Activated naive CD8-positive, alpha-beta T cell treated with anti-CD3 and anti-CD28 coated beads for 36 hours (primary cell): Measurements from ENCODE around the gene GMPR. TPM values are rescaled to one million over a fixed set of nuclear protein-coding genes. Genes with fewer than 3 reads are reported as not detected.

Source experiments
- DNase-seq: peaks from one replicate; pipeline ENCODE4 v3.0.0; 2021
- H3K27ac Mint-ChIP-seq: one replicate; pipeline ENCODE4 v1.8.0; 2022; ENCODE audit warnings: mild to moderate bottlenecking, moderate library complexity, mixed read lengths
- H3K27me3 Mint-ChIP-seq: one replicate; pipeline ENCODE4 v1.8.0; 2022; ENCODE audit warnings: mild to moderate bottlenecking, mixed read lengths
- H3K36me3 Mint-ChIP-seq: one replicate; pipeline ENCODE4 v1.8.0; 2021; ENCODE audit warnings: mild to moderate bottlenecking, mixed read lengths
- H3K4me1 Mint-ChIP-seq: one replicate; pipeline ENCODE4 v1.8.0; 2021; ENCODE audit warnings: mixed read lengths
- H3K4me3 Mint-ChIP-seq: one replicate; pipeline ENCODE4 v1.8.0; 2022; ENCODE audit warnings: mild to moderate bottlenecking, moderate library complexity, mixed read lengths
- H3K9me3 Mint-ChIP-seq: one replicate; pipeline ENCODE4 v1.8.0; 2022; ENCODE audit warnings: mixed read lengths
- total RNA-seq, 2 experiments: library from RNA; stranded (reverse); gene quantifications; one replicate each; pipeline ENCODE4 v1.2.3, GENCODE V29; 2021

Gene GMPR
- total RNA-seq, 2 experiments from 2014 or later, result 2.6 to 3.3 TPM

- no peaks in the 10 kb centered on the region for H3K9me3 Mint-ChIP-seq
- no peaks in the 10 kb centered on the region for H3K27me3 Mint-ChIP-seq
- H3K4me1 Mint-ChIP-seq, result peaks cover 30% of the 10 kb centered on the region
- no peak for DNase-seq
- H3K36me3 Mint-ChIP-seq, result peaks cover 9% of the 10 kb centered on the region
- H3K27ac Mint-ChIP-seq, result no peak overlapping the region
- no peak overlapping the region for H3K4me3 Mint-ChIP-seq
Measured at GRCh38 chr6:16326971-16327776, 88.8 kb downstream of the GMPR start.

GRCh38 chr6:16327777-16328325 lies 89.5 kb downstream of the GMPR start:
- H3K36me3 Mint-ChIP-seq, result peaks cover 9% of the 10 kb centered on the region
- H3K27me3 Mint-ChIP-seq, result no peaks in the 10 kb centered on the region
- H3K4me1 Mint-ChIP-seq, result peaks cover 23% of the 10 kb centered on the region
- H3K27ac Mint-ChIP-seq, result no peak overlapping the region
- no peak overlapping the region for H3K4me3 Mint-ChIP-seq
- H3K9me3 Mint-ChIP-seq, result no peaks in the 10 kb centered on the region
- DNase-seq, result no peak

GRCh38 chr6:16329233-16329632 lies 90.8 kb downstream of the GMPR start:
- peaks cover 13% of the 10 kb centered on the region for H3K4me1 Mint-ChIP-seq
- H3K36me3 Mint-ChIP-seq, result peaks cover 9% of the 10 kb centered on the region
- H3K27ac Mint-ChIP-seq, result no peak overlapping the region
- no peak for DNase-seq
- H3K9me3 Mint-ChIP-seq, result no peaks in the 10 kb centered on the region
- no peak overlapping the region for H3K4me3 Mint-ChIP-seq
- H3K27me3 Mint-ChIP-seq, result no peaks in the 10 kb centered on the region

- H3K27me3 Mint-ChIP-seq, result no peaks in the 10 kb centered on the region
- H3K9me3 Mint-ChIP-seq, result no peaks in the 10 kb centered on the region
- peak; percentile 45 for DNase-seq
- no peaks in the 10 kb centered on the region for H3K36me3 Mint-ChIP-seq
- no peak overlapping the region for H3K27ac Mint-ChIP-seq
- H3K4me1 Mint-ChIP-seq, result no peaks in the 10 kb centered on the region
- H3K4me3 Mint-ChIP-seq, result no peak overlapping the region
Measured at GRCh38 chr6:16331384-16332174, 93.2 kb downstream of the GMPR start.

- peak; percentile 76 for DNase-seq
- Mint-ChIP-seq H3K27ac (no peak overlapping the region), H3K9me3 (no peaks in the 10 kb centered on the region), H3K27me3 (no peaks in the 10 kb centered on the region), H3K4me3 (no peak overlapping the region), H3K36me3 (no peaks in the 10 kb centered on the region), H3K4me1 (no peaks in the 10 kb centered on the region)
Measured at GRCh38 chr6:16332175-16332542, 93.8 kb downstream of the GMPR start.

GRCh38 chr6:16333580-16333979 lies 95.2 kb downstream of the GMPR start:
- H3K4me1 Mint-ChIP-seq, result no peaks in the 10 kb centered on the region
- H3K27me3 Mint-ChIP-seq, result no peaks in the 10 kb centered on the region
- no peaks in the 10 kb centered on the region for H3K9me3 Mint-ChIP-seq
- no peaks in the 10 kb centered on the region for H3K36me3 Mint-ChIP-seq
- no peak for DNase-seq
- no peak overlapping the region for H3K4me3 Mint-ChIP-seq
- no peak overlapping the region for H3K27ac Mint-ChIP-seq

GRCh38 chr6:16334671-16335070 lies 96.3 kb downstream of the GMPR start:
- Mint-ChIP-seq H3K27me3 (no peaks in the 10 kb centered on the region), H3K4me3 (no peak overlapping the region), H3K9me3 (no peaks in the 10 kb centered on the region), H3K27ac (no peak overlapping the region), H3K36me3 (no peaks in the 10 kb centered on the region), H3K4me1 (no peaks in the 10 kb centered on the region)
- DNase-seq, result no peak

- no peaks in the 10 kb centered on the region for H3K36me3 Mint-ChIP-seq
- H3K4me1 Mint-ChIP-seq, result no peaks in the 10 kb centered on the region
- no peak overlapping the region for H3K27ac Mint-ChIP-seq
- no peak for DNase-seq
- no peak overlapping the region for H3K4me3 Mint-ChIP-seq
- H3K9me3 Mint-ChIP-seq, result no peaks in the 10 kb centered on the region
- H3K27me3 Mint-ChIP-seq, result no peaks in the 10 kb centered on the region
Measured at GRCh38 chr6:16335176-16335575, 96.8 kb downstream of the GMPR start.

- Mint-ChIP-seq H3K27me3 (no peaks in the 10 kb centered on the region), H3K4me3 (no peak overlapping the region), H3K36me3 (no peaks in the 10 kb centered on the region), H3K27ac (no peak overlapping the region), H3K4me1 (no peaks in the 10 kb centered on the region), H3K9me3 (no peaks in the 10 kb centered on the region)
- DNase-seq, result no peak
Measured at GRCh38 chr6:16336056-16336818, 97.8 kb downstream of the GMPR start.

- no peak for DNase-seq
- no peaks in the 10 kb centered on the region for H3K36me3 Mint-ChIP-seq
- H3K4me1 Mint-ChIP-seq, result no peaks in the 10 kb centered on the region
- no peaks in the 10 kb centered on the region for H3K27me3 Mint-ChIP-seq
- no peaks in the 10 kb centered on the region for H3K9me3 Mint-ChIP-seq
- H3K27ac Mint-ChIP-seq, result no peak overlapping the region
- H3K4me3 Mint-ChIP-seq, result no peak overlapping the region
Measured at GRCh38 chr6:16336911-16337294, 98.5 kb downstream of the GMPR start.

GRCh38 chr6:16337295-16337975 lies 99.0 kb downstream of the GMPR start:
- Mint-ChIP-seq H3K9me3 (no peaks in the 10 kb centered on the region), H3K36me3 (no peaks in the 10 kb centered on the region), H3K27ac (no peak overlapping the region), H3K4me1 (no peaks in the 10 kb centered on the region), H3K4me3 (no peak overlapping the region), H3K27me3 (no peaks in the 10 kb centered on the region)
- no peak for DNase-seq

- H3K27ac Mint-ChIP-seq, result no peak overlapping the region
- no peak for DNase-seq
- peaks cover 3% of the 10 kb centered on the region for H3K4me1 Mint-ChIP-seq
- H3K27me3 Mint-ChIP-seq, result no peaks in the 10 kb centered on the region
- H3K4me3 Mint-ChIP-seq, result no peak overlapping the region
- H3K36me3 Mint-ChIP-seq, result no peaks in the 10 kb centered on the region
- H3K9me3 Mint-ChIP-seq, result no peaks in the 10 kb centered on the region
Measured at GRCh38 chr6:16338577-16339264, 100.3 kb downstream of the GMPR start.

- Mint-ChIP-seq H3K9me3 (no peaks in the 10 kb centered on the region), H3K27ac (no peak overlapping the region), H3K27me3 (no peaks in the 10 kb centered on the region), H3K4me1 (peaks cover 3% of the 10 kb centered on the region), H3K4me3 (no peak overlapping the region), H3K36me3 (no peaks in the 10 kb centered on the region)
- DNase-seq, result no peak
Measured at GRCh38 chr6:16339265-16339587, 100.8 kb downstream of the GMPR start.

GRCh38 chr6:16343593-16343992 lies 105.2 kb downstream of the GMPR start:
- no peak for DNase-seq
- Mint-ChIP-seq H3K9me3 (no peaks in the 10 kb centered on the region), H3K4me3 (no peak overlapping the region), H3K27me3 (no peaks in the 10 kb centered on the region), H3K27ac (no peak overlapping the region), H3K4me1 (peaks cover 3% of the 10 kb centered on the region), H3K36me3 (no peaks in the 10 kb centered on the region)
